GM19240 (cell line): Measurements from ENCODE around the gene PRPF6.
"Not testable (repeated sequence)": the region's sequence is repeated elsewhere in the genome, so short reads cannot be mapped to it uniquely, and the experiment has no call there.

Source experiments
- DNase-seq: peaks from one replicate; pipeline ENCODE4 v3.0.0; 2011; ENCODE audit warnings: low spot score; ENCODE audit not compliant: insufficient read length

Gene PRPF6

DNA sequence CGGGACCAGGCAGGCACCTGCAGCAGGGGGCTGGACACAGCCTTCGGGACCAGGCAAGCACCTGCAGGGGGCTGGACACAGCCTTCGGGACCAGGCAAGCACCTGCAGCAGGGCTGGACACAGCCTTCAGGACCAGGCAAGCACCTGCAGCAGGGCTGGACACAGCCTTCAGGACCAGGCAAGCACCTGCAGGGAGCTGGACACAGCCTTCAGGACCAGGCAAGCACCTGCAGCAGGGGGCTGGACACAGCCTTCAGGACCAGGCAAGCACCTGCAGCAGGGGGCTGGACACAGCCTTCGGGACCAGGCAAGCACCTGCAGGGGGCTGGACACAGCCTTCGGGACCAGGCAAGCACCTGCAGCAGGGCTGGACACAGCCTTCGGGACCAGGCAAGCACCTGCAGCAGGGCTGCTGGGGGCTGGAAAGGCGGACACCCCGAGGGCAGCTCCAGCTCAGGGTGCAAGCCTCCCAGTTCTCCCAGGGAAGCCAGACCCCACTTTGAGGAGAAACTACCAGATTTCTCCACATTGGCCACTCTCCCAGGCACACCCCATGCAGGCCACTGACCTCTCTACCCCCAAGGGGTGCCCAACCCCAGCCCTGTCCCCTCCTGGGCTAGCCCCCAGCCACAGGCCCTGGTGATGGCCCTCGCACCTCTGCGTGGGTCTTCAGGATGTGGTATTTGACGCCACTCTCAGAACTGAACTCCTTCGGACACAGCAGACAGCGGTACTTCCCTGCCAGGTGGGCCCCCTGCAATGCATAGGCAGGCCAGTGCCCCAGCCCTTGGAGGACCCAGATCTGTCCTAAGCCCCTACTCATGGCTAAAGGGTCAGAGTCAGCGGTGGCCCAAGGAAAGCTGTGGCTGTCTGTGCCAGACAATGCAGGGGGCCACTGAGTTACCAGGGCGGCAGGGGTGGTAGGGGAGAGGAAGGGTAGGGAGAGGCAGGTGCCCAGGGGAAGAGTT, 20.0 kb upstream of the PRPF6 start:
- not testable (repeated sequence) for DNase-seq

- no peak for DNase-seq
These were observed 19.1 kb upstream of the PRPF6 start for GRCh38 chr20:63961664-63962425.

DNA sequence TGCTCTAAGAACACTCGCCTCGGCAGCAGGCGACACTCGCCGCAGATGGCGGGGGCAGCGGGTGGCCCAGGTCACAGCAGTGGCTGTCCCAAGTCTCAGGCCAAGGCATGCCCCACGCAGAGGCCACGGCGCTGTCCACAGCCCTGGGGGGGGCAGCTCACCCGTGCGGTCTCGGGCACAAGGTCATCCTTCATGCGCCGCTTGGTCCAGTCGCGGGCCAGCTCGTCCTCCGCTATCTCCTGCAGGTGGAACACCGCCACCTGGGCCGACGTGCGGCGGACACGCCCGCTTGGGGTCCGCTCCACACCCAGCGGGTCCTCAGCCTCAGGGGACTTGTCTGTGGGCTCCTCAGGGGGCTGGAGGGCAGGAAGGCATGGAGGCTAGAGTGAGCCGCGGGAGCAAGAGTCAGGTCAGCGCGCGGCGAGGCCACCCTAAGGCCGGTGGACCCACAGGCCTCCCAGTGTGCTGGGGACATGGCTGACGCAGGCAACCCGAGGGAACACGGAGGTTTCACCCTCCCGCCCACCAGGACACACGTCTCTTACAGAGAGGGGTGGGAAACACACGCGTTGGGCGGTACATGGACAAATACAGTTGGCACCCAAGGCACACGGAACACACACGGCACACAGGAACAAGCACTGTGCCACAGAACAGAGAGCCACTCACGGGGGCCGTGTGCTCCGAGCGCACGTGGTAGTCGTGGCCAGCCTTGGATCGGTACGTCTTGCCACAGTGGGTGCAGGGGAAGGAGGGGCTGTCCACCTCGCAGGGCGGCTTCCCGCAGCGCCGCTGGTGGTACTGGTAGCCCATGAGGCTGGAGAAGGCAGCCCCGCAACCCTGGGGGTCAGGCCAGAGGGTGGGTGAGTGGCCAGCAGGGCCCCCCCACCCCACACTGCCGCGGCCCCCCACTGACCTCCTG, 18.2 kb upstream of the PRPF6 start:
- DNase-seq, result no peak

- no peak for DNase-seq
These were observed 17.6 kb upstream of the PRPF6 start for GRCh38 chr20:63963348-63963741.

GRCh38 chr20:63963784-63964301, 17.1 kb upstream of the PRPF6 start:
- DNase-seq, result no peak

DNA sequence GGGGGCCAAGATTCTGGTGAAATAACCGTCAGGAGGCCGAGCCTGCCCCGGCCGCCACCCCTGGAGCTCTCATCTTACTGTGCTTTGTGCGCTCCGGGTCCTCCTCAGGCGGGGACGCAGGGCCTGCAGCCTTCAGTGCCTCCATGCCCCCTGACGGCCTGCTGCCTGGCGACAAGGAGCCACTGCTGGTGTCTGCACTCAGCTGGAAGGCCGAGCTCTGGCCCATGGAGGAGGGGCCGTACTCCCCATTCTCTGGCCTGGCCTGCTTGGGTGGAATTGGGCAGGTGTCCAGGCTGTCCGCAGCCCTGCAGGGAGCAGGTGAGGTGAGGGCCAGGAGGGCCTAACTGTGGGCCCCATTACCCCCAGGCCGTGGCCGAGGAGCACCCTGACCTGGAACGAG, 16.5 kb upstream of the PRPF6 start:
- no peak for DNase-seq

DNA sequence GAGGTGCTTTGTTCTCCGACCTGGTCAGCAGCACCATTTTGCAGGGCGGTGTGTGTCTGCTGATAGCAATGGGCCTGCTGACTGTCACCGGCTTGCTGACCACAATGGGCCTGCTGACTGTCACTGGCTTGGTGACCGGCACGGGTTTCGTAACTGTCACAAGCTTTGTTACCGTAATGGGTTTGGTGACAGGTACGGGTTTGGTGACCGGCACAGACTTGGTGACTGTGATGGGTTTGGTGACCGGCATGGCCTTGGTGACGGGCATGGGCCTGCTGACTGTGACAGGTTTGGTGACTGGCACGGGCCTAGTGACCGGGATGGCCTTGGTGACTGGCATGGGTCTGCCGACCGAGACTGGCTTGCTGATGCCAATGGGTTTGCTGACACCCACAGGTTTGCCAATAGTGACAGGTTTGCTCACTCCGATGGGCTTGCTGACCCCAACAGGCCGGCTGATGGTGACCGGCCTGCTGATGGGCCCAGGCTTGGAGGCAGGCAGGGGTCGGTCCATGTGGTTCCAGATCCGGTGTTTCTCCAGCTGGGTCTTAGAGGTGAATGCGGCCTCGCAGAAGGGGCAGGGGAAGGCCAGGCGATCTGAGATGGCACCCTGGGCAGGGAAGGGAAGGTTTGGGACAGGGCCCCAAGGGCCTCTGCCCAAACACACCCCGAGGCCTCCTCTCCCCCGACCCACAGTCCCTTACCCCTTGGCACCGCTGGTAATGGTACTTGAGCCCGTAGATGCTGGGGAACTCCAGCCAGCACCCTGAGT, 14.6 kb upstream of the PRPF6 start:
- no peak for DNase-seq

- DNase-seq, result no peak
These were observed 14.0 kb upstream of the PRPF6 start for GRCh38 chr20:63966944-63967322.

GRCh38 chr20:63967330-63968135, 13.4 kb upstream of the PRPF6 start:
- no peak for DNase-seq

- no peak for DNase-seq
These were observed 12.6 kb upstream of the PRPF6 start for GRCh38 chr20:63968136-63968927.

- no peak for DNase-seq
These were observed 11.8 kb upstream of the PRPF6 start for GRCh38 chr20:63968928-63969760.

GRCh38 chr20:63969838-63970713, 10.9 kb upstream of the PRPF6 start, which contains the start of gene ZNF512B:
Gene ZNF512B, minus strand, starts transcription at chr20:63969930. Its CDS starts 1,980 bp downstream, at chr20:63967950.
- DNase-seq, result peak; percentile 62

- DNase-seq, result no peak
These were observed 10.1 kb upstream of the PRPF6 start for GRCh38 chr20:63970714-63971431.

DNA sequence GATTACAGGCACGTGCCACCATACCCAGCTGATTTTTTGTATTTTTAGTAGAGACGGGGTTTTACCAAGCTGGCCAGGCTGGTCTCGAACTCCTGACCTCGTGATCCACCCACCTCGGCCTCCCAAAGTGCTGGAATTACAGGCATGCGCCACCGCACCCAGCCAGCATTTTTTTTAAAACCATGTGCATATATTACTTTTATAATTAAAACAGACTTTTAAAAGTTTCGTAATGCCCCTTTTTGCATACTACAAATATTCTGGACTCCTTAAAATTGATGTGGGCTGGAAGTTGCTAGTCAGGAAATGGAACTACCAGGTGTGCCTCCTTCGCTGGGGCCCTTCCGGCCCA, 9.0 kb upstream of the PRPF6 start:
- DNase-seq, result not testable (repeated sequence)

DNA sequence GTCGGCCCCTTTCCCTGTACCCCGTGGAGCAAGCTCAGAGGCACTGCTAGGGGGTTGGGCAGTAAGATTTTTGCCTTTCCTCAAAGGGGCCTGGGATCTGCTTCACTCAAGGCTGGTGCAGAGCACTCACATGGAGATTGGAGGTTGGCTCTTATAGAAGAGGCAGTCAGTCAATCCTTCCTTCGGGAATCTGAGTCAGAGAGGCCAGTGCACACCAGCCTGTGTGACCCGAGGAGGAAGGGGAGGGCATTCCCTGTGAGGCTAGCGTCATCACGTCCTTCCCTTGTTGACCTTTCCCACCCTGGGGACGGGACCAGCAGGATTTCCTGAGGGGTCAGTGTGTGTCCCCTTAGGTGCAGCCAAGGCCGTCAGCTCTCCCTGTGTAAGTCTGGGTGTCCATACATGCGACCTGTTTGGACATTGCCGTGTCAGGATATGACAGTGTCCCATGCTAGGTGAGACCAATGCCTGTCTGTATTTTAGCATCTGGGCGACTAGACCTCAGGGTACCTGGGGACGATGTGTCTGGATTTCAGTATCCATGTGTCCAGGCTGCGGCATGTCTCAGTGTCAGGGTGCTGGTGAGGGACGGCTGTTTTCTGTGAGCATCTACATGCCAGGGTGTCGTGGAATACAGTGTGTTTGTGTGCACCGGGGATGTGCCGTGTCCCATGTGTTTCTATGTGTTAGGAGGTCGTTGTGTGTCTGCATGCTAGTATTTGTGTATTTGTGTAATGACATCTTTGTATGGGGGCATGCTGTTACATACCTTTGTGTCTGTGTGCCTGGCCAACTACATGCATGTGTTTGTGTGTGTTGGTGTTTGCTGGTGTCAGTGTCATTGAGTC, 8.4 kb upstream of the PRPF6 start:
- no peak for DNase-seq
